ENCODE measurements around the gene SMYD3.

Gene SMYD3

GRCh38 chr1:246301553-246302250, 205.4 kb downstream of the SMYD3 start:
- DNase-seq = no peak

- no peak for DNase-seq
Observed at GRCh38 chr1:246300626-246301549, 206.2 kb downstream of the SMYD3 start.

GRCh38 chr1:246297279-246298265, 209.5 kb downstream of the SMYD3 start:
- no peak for DNase-seq

GRCh38 chr1:246295968-246296367, 211.1 kb downstream of the SMYD3 start:
- DNase-seq = no peak

GRCh38 chr1:246295340-246295739, 211.7 kb downstream of the SMYD3 start:
- no peak for DNase-seq

- no peak for DNase-seq
Observed at GRCh38 chr1:246294263-246294662, 212.8 kb downstream of the SMYD3 start.

GRCh38 chr1:246293366-246294121, 213.5 kb downstream of the SMYD3 start:
- no peak for DNase-seq

- DNase-seq = no peak
Observed at GRCh38 chr1:246292571-246292970, 214.5 kb downstream of the SMYD3 start.

GRCh38 chr1:246291127-246291526, 216.0 kb downstream of the SMYD3 start:
- no peak for DNase-seq

GRCh38 chr1:246283771-246284410, 223.2 kb downstream of the SMYD3 start:
- DNase-seq = no peak

GRCh38 chr1:246281639-246282038, 225.4 kb downstream of the SMYD3 start:
- no peak for DNase-seq

- DNase-seq = no peak
Observed at GRCh38 chr1:246281195-246281594, 225.9 kb downstream of the SMYD3 start.

GRCh38 chr1:246280551-246280950, 226.5 kb downstream of the SMYD3 start:
- DNase-seq = peak; percentile 39

GRCh38 chr1:246279402-246279801, 227.7 kb downstream of the SMYD3 start:
- no peak for DNase-seq

GRCh38 chr1:246278371-246278770, 228.7 kb downstream of the SMYD3 start:
- DNase-seq = no peak

GRCh38 chr1:246275036-246275435, 232.0 kb downstream of the SMYD3 start:
- DNase-seq = no peak

GRCh38 chr1:246274186-246274585, 232.9 kb downstream of the SMYD3 start:
- no peak for DNase-seq

- no peak for DNase-seq
Observed at GRCh38 chr1:246271516-246271915, 235.6 kb downstream of the SMYD3 start.

GRCh38 chr1:246270236-246270635, 236.8 kb downstream of the SMYD3 start:
- no peak for DNase-seq

- DNase-seq = no peak
Observed at GRCh38 chr1:246269466-246269865, 237.6 kb downstream of the SMYD3 start.

GRCh38 chr1:246267896-246268295, 239.2 kb downstream of the SMYD3 start:
- DNase-seq = no peak

- DNase-seq = no peak
Observed at GRCh38 chr1:246267426-246267825, 239.7 kb downstream of the SMYD3 start.

Measured in fibroblast of skin of right quadriceps (primary cell).